HG03175 (cell line): Measurements from ENCODE around the gene SELENOH.
"Not testable (repeated sequence)": the region's sequence is repeated elsewhere in the genome, so short reads cannot be mapped to it uniquely, and the experiment has no call there.

Experiments
- ATAC-seq: cut with Tn5 transposase; IDR thresholded peaks from one replicate; pipeline ENCODE4 v1.9.1; 2021; ENCODE audit warnings: mild to moderate bottlenecking, moderate library complexity; ENCODE audit not compliant: unreplicated experiment

The SELENOH gene, protein sequence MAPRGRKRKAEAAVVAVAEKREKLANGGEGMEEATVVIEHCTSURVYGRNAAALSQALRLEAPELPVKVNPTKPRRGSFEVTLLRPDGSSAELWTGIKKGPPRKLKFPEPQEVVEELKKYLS

DNA sequence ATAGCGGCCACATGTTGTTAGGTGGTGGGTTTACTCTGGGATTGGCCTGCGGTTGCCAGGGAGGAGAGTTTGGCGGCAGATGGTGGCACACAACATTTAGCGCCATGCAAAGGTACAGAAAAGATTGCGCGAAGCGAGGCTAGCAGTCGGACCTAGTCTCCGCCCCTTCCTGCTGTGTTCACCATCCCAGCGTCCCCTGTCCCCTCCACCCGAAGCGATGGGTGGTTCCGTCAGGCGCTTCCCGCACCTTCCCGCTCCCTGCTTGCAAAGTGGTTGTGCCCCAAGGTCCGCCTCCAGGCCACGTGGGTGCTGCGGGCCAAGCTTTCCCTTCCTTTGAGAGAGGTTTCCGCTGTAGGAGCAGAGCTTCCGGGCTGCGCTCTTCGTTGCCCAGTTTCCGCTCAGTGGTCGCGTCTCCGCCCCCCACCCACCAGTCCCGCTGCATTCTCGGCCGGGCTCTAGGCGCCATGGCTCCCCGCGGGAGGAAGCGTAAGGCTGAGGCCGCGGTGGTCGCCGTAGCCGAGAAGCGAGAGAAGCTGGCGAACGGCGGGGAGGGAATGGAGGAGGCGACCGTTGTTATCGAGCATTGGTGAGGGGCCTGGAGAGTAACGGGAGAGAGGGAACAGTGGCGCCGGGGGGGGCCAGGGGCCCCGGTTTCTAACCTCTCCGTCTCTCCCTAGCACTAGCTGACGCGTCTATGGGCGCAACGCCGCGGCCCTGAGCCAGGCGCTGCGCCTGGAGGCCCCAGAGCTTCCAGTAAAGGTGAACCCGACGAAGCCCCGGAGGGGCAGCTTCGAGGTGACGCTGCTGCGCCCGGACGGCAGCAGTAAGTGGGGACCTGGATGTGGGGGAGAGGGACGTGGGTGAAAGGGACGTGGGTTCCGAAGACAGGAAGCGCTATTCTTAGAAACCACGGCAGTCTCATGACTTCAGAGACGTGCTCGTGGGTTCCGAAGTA lies at the start of gene SELENOH:
SELENOH (plus strand) TSS at position 360 of the 955 bp plus-strand sequence; CDS start at position 465, 105 bp downstream.
- peak; percentile 92 for ATAC-seq

DNA sequence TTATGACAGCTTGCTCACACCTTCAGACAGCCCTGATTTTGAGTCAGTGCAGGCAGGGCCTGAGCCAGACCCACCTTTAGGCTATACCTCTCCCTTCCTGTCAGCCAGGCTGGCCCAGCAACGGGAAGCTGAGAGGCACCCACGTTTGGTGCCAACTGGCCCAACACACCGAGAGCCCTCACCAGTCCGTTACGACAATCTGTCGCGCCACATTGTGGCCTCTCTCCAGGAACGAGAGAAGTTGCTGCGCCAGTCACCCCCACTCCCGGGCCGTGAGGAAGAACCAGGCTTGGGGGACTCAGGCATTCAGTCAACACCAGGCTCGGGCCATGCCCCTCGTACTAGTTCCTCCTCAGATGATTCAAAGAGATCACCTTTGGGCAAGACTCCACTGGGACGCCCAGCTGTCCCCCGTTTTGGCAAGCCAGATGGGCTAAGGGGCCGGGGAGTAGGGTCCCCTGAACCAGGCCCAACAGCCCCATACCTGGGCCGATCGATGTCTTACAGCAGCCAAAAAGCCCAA lies 42.4 kb upstream of the SELENOH start:
- no peak for ATAC-seq

DNA sequence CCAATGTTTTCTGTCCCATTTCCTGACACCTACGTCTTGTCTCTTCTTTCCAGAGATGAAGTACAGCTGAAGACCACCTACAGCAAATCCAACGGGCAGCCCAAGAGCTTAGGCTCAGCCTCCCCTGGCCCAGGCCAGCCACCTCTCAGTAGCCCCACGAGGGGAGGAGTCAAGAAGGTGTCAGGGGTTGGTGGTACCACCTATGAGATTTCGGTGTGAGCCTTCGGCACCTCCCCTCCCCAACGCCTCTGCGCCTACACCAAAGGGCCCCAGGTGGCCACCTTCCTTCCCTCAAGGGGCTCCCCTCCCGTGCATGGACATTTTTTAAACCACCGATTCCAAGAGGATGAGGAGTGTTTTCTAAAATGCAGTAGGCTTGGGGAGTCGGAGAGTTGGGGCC lies 41.5 kb upstream of the SELENOH start:
- no peak for ATAC-seq

DNA sequence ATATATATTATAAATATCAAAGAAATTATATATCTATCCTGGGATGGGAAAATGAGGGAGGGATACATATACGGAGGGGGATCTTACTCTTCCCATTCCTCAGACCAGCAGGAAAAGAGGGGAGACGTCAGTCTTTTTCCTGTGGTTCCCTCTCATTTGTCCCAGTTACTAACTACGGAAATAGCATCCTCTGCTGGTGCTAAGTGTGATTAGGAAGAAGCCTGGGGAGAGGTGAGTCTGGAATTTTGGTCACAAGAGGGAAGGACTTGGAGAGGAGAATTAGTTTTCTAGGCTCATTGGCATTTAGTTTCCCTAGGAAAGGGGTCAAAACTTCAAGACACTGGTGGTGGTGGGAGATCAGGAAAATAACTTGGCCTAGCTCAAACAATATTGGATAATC lies 40.9 kb upstream of the SELENOH start:
- no peak for ATAC-seq

DNA sequence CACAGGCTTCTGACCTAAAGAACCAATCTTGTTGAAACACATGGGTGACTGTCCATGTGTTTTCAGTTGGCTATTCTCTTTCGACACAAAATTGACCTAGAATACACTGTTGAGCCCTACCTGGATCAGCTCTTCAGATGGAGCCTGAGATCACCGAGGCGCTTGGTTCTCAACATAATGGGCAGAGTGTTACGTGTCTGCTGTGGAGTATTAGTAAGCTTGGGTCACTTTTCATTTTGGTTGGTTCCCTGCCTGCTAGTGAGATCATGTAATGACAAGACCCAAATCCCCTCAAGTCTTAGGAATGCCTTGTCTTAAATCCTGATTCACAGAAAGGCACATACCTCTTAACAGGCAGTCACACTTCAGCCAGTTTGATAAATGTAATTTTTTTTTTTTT lies 38.0 kb upstream of the SELENOH start:
- ATAC-seq, result no peak

DNA sequence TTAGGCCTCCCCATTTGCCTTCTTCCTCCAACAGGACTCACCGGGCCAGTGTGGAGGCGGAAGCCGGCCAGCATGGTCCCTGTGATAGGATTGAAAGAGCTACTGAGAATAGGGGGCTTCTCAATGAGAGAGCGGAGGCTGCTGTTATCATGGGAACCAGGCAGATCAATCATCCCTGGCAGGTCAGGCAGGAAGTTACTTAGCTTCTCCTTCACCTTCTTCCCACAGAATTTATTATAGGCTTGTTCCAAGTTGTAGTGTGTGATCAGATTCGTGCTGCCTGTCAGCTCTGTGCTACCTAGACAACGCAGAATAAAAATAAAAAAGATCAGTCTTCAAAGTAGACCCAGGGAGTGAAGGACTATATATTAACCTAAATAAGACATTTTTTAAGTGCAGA lies 36.4 kb upstream of the SELENOH start:
- no peak for ATAC-seq

DNA sequence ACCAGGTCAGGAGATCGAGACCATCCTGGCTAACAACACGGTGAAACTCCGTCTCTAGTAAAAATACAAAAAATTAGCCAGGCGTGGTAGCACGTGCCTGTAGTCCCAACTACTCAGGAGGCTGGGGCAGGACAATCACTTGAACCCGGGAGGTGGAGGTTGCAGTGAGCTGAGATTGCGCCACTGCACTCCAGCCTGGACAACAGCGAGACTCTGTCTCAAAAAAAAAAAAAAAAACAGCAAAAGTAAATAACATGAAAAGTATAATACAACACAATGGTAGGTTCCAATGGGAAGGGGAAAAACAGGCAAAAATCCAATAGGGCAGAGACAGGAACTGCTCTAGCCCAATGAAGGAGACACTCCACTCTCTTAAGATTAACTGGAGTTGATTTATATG lies 35.9 kb upstream of the SELENOH start:
- not testable (repeated sequence) for ATAC-seq

DNA sequence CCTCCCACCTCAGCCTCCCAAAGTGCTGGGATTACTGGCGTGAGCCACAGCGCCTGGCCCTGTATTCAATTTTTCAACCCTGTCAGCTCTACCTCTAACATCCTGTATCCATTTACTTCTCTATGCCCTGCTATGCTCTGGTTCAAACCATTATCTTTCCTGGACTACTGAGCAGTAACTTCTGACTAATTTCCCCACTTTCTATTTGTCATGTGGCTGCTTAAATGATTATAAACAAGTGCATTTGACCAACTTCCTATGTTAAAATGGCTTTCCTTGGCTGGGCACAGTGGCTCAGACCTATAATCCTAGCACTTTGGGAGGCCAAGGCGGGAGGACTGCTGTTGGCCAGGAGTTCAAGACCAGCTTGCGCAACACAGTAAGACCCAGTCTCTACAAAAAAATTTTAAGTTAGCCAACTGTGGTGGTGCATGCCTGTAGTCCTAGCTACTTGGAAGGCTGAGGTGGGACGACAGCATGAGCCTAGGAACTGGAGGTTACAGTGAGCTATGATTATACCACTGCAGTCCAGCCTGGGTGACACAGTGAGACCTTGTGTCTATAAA lies 31.4 kb upstream of the SELENOH start:
- no peak for ATAC-seq

DNA sequence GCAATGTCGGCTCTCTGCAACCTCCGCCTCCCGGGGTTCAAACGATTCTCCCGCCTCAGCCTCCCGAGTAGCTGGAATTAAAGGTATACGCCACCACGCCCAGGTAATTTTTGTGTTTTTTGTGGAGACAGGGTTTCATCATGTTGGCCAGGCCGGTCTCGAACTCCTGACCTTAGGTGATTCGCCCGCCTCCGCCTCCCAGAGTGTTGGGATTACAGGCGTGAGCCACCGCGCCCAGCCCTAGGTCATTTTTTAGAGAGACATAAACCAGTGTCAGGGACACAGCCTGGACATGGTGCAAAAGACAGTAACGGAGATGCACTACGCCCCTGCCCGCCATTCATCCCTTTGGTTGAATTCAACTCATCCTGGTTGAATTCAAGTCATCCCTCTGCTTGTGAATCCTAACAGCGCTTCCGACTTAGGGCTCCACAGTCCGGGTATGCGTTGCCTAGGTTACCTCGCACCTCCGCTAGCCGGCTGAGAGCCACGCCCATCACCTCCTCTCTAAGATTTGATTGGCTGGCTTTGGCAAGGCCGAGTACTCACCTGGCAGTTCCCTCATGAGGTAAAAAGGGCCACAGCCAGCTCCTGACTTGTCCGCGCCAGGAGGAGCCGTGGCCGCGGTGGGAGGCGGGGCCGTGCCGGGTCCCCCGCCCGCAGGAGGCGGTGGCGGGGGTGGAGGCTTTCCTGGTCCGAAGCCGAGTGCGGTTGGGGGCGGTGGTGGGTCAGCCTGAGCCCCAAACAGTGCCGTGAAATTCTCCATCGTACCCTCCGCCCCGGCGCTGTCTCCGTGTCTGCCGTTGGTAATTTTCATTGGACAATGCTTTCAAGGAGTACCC lies 29.7 kb upstream of the SELENOH start, which contains the start of gene MED19:
MED19 (minus strand) TSS at position 802 of the 842 bp plus-strand sequence; CDS start at position 766, 36 bp downstream.
- peak; percentile 55 for ATAC-seq

DNA sequence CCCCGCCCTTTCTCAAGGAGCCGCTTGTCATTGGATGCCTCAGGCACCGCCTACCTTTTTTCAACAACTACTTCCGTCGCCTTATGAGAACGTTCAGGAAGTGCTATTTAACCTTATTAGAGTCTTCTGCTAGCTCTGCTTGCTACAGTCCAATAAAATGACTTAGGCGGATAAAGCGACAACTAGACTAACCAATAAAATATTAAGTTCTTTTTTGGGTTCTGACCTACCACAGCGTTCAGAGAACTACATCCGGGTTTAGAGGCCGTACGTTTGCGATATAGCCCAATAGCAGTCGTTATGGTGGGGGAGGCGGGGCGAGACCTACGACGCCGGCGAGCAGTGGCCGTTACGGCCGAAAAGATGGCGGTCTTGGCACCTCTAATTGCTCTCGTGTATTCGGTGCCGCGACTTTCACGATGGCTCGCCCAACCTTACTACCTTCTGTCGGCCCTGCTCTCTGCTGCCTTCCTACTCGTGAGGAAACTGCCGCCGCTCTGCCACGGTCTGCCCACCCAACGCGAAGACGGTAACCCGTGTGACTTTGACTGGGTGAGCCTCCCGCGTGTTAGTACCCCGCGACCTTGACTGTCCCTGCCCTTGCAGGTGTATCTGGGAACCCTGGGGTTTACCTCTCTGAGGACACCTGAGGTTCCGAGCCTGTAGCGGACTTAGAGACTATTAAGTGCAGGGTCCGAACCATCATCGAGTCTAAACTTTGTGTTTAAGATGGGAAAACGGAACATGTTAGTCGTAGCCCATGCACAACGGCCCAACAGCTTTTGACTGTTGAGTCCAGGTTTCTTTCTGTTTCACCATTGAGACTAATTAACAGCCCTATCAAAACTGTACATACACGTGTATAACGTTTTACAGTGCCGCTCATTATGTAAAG lies 28.8 kb upstream of the SELENOH start, which contains the start of gene TMX2:
TMX2 (plus strand) TSS at position 338 of the 895 bp plus-strand sequence; CDS start at position 364, 26 bp downstream.
- ATAC-seq, result peak; percentile 94

DNA sequence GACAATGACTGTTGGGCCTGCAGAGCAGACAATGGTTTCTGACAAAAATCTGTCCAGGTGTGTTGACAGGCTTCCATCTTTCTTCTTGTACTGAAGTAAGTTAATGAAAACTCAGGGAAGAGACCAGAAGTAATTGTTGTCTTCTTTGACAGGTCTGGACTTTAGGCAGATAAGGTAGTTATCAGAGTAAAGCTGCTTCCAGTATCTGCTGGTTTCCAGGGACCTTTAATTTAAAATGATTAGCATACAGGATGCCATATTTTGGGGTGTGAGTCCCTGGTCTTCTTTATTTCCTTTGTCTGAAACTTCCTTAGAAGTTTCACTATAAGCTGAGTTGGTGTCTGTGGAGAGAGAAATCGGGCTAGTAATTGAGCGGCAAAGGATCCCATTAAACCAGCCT lies 27.5 kb upstream of the SELENOH start:
- ATAC-seq, result no peak

DNA sequence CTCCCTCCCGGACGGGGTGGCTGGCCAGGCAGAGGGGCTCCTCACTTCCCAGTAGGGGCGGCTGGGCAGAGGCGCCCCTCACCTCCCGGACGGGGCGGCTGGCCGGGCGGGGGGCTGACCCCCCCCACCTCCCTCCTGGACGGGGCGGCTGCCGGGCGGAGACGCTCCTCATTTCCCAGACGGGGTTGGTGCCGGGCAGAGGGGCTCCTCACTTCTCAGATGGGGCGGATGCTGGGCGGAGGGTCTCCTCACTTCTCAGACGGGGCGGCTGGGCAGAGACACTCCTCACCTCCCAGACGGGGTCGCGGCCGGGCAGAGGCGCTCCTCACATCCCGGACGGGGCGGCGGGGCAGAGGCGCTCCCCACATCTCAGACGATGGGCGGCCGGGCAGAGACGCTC lies 24.6 kb upstream of the SELENOH start:
- not testable (repeated sequence) for ATAC-seq

DNA sequence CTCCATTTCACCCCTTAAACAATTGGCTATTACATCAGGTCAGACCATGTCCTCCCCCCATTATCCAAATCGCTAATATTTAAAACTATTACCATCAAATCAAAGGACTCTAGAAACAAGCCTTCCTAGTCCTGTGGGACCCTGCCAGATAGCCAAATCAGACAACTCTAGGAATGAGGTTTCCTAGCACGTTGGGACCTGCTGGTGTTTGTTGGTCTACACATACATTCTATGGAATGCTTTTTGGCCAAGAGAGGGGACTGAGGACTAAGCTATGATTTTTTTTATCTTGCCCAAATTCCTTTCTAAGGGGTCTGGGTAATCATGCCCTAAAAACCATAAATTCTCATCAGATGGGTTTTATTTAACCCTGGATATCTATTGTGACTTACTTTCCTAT lies 14.1 kb upstream of the SELENOH start:
- no peak for ATAC-seq

DNA sequence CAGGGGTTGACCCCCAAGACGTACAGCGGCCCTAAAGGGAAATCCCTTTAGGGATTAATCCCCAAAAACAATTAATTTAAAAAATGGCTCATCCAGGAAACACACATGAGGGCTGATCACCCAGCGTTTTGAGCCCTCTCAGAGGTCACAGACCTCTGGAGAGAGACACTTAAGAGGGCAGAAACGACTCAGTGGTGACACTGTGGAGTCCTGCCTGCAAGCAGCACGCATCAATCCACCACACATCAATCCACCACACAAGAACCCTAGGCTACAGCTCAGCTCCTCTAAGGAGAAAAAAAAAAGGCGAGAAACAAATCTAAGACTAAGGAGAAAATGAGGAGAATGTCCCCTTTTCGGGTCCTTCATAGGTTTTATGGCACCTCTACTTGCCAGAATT lies 12.5 kb upstream of the SELENOH start:
- ATAC-seq, result no peak

DNA sequence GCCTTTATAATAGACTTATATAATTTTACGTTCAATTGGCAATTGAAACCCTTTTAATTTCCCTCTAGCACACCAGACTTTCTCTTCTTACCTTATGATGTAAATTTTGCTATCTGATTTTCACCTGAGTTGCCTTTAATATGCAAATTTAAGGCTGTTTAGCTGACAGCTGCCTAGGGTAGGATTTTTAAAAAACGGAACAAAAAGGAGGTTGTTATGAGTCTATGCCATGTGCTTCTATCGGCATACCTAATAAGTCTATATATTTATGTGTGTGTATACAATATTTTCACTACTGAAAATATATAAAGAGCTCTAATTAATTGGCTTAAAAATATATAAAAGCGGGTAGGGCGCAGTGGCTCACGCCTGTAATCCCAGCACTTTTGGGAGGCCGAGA lies 11.8 kb upstream of the SELENOH start:
- no peak for ATAC-seq

DNA sequence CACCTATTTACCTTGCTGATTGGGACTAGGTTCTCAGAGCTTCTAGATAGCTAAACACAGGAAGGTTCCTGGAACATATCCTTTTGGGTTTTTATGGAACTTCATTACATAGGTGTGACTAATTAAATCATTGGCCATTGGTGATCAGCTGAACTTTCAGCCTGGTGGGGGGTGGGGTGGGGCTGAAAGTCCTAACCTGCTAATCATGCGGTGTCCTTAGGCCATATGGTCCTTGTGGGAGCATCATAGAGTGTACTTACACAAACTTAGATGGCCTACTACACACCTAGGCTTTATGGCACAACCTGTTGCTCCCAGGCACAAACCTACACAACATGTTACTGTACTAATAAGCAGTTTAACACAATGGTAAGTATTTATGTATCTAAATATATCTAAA lies 8.6 kb upstream of the SELENOH start:
- ATAC-seq, result no peak

DNA sequence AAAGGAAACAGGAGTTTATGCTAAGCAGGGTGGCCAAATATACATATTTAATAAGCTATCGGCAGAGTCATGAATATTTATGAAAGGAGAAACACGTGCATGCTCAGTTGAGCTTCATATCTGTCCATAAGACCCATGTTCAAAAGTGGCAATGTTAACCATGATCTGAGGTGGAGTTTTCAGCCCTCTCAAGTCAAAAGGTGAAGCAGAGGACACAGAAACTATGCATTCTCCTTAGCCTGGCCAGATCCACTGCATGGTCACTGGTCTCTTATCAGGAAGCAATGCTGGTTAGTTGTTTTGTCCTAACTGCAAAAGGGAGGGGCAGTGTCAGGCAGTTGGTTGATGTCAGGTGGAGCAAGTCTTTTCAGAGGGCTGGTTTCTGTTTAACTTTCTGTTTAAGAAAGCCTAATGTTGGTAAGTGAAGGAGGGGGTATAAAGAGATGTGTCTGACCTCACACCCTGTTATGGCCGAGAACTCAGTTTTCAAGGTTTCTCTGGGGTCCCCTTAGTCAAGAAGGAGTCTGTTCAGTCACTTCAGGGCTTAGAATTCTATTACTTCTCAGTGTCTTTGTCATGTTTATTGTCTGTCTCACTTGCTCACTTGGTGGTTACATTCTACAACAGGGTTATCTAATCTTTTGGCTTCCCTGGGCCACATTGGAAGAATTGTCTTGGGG lies 5.5 kb upstream of the SELENOH start:
- no peak for ATAC-seq

DNA sequence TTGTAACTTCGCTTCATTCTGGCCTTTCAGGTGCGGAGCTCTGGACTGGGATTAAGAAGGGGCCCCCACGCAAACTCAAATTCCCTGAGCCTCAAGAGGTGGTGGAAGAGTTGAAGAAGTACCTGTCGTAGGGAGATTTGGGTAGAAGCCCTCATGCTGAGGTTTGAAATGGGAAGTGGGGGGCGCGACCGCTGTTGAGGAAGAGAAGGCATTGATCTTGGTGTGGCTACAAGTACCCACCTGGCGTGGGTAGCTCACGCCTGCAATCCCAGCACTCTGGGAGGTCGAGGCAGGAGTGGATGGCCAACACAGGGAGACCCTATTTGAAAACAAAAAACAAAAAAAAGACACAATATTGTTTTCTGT lies 779 bp downstream of the SELENOH start:
- ATAC-seq, result no peak

DNA sequence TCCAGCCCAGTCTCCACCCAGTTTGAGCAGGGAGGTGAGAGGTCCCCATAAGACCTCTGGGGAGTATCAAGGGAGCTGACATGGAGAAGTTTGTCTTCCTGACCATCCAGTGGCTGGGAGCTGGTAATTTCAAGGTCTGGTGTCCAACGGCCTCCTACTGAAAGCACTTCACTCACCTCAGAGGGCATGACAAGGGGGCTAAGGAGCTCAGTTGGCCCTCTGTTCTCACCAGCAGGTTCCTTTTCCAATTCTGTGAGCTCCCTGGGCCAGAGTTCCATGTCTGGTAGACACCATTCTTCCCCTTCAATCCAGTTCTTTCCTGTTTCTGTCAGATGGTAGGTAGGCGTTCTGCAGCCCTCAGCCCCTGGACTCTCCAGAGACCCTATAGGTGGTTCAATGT lies 3.1 kb downstream of the SELENOH start:
- no peak for ATAC-seq
